ENCODE measurements around the gene PRKG1. TPM values are rescaled to one million over a fixed set of nuclear protein-coding genes. Genes with fewer than 3 reads are reported as not detected.
"Not testable (repeated sequence)": the region's sequence is repeated elsewhere in the genome, so short reads cannot be mapped to it uniquely, and the experiment has no call there.

PRKG1 gene
- total and polyA plus RNA-seq, 2 of the 4 experiments (the other 2 are of a cell fraction), result 3.5 to 18.3 TPM

- in situ Hi-C loops (cut with MboI; ENCODE audit: low sequenced_read_pairs) (no loop called here), intact Hi-C loops (cut with micrococcal nuclease) (no loop called here), dilution Hi-C loops (cut with HindIII; ENCODE audit: low sequenced_read_pairs, unreplicated experiment) (no loop called here)
- Histone ChIP-seq H2BK5ac (ENCODE audit: low read depth, low read length, poor library complexity, severe bottlenecking) (no peak overlapping the region), H3K4ac (ENCODE audit: low read depth, low read length) (no peak overlapping the region), H2BK20ac (ENCODE audit: low read depth, low read length) (no peak overlapping the region), H3K36me3 (ENCODE audit: control insufficient read depth, insufficient read depth, low read length) (no peaks in the 10 kb centered on the region), H2AK9ac (replicated peaks; ENCODE audit: low read depth, low read length, poor library complexity) (peak overlapping the region; percentile 15), H4K8ac (ENCODE audit: low read depth in 2 of 2, low read length in 2 of 2) (no peak overlapping the region), H2AFZ (replicated peaks; ENCODE audit: low read length, poor library complexity) (no peak overlapping the region), H3K4me2 (ENCODE audit: low read depth, low read length) (peak overlapping the region; percentile 13; the same call in 1 of the 2 replicates), H3K23ac (ENCODE audit: low read depth, low read length) (no peak overlapping the region), H2BK15ac (ENCODE audit: low read depth, low read length) (no peak overlapping the region), H3K9me3 (ENCODE audit: control insufficient read depth, insufficient read depth, low read length) (no peaks in the 10 kb centered on the region), H3K14ac (replicated peaks; ENCODE audit: low read depth, low read length) (no peak overlapping the region), H3K56ac (ENCODE audit: extremely low read depth, insufficient read depth, low read length) (no peak overlapping the region), H3K27me3 (ENCODE audit: control insufficient read depth, insufficient read depth, low read length) (no peaks in the 10 kb centered on the region), H2AK5ac (ENCODE audit: low read depth, low read length) (no peak overlapping the region), H4K20me1 (ENCODE audit: insufficient read depth, low read length) (no peaks in the 10 kb centered on the region), H3K27ac (ENCODE audit: insufficient read depth, low read length) (no peak overlapping the region), H3K9ac (ENCODE audit: low read depth, low read length) (no peak overlapping the region), H4K5ac (ENCODE audit: low read depth, low read length) (no peak overlapping the region), H3K4me3 (ENCODE audit: insufficient read depth, low read depth, low read length) (no peak overlapping the region), H4K91ac (ENCODE audit: insufficient read depth, low read depth, low read length) (no peak overlapping the region), H2BK120ac (ENCODE audit: low read depth, low read length) (no peak overlapping the region), H3K79me1 (ENCODE audit: low read depth in 1 of 2, low read length in 2 of 2) (no peaks in the 10 kb centered on the region), H3K4me1 (ENCODE audit: control insufficient read depth, insufficient read depth, low read length) (peaks cover 2% of the 10 kb centered on the region; the same call in 1 of the 2 replicates), H3K9me1 (ENCODE audit: insufficient read depth, low read length) (peaks cover 2% of the 10 kb centered on the region; the same call in 1 of the 2 replicates), H3K18ac (ENCODE audit: low read depth, low read length) (no peak overlapping the region)
- ChIA-PET POLR2A (ENCODE audit: unreplicated experiment) (no interaction called here), CTCF (no interaction called here)
- no TSS peak for BruUV-seq (replicated peaks)
- TF ChIP-seq CEBPB (IDR thresholded peaks at IDR 0.05; ENCODE audit: low read depth, low read length), result peak; percentile 77
- TF ChIP-seq, protein P1, sequence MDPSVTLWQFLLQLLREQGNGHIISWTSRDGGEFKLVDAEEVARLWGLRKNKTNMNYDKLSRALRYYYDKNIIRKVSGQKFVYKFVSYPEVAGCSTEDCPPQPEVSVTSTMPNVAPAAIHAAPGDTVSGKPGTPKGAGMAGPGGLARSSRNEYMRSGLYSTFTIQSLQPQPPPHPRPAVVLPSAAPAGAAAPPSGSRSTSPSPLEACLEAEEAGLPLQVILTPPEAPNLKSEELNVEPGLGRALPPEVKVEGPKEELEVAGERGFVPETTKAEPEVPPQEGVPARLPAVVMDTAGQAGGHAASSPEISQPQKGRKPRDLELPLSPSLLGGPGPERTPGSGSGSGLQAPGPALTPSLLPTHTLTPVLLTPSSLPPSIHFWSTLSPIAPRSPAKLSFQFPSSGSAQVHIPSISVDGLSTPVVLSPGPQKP (IDR thresholded peaks at IDR 0.05; ENCODE audit: borderline replicate concordance, low read depth, low read length), result no peak
- TF ChIP-seq CTCF (conservative IDR thresholded peaks at IDR 0.05; ENCODE audit: low read depth, low read length), result no peak
- no peak for TF ChIP-seq MAFK (IDR thresholded peaks at IDR 0.05; ENCODE audit: low read depth, low read length)
- TF ChIP-seq RFX5 (IDR thresholded peaks at IDR 0.05; ENCODE audit: low read depth, low read length), result no peak
- WGBS, 2 experiments (ENCODE audit: extremely low coverage in 2 of 2, insufficient read length in 1 of 2), result no CpG with 5 or more reads among the region's 3 CpGs
- ATAC-seq (ENCODE audit: low read depth), result no peak
- peak; percentile 9 for DNase-seq
Measured at GRCh38 chr10:52198540-52198939, 1124.3 kb downstream of the PRKG1 start.

DNA sequence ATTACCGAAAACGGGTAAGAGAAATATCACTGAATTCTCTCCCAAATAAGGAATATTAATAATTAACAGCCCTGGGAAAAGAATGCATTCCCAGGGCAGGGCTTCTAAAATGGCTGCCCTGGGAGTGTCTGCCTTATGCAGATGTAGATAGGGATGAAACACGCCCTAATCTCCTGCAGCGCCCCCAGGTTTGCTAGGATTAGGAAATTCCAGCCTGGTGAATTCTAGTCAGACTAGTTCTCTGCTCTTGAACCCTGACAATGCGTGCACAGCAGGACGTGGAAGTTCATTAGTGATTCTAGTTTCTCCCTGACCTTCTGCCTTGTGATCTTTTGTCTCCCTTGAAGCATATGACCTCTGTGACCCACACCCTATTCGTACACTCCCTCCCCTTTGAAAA is 1130.6 kb downstream of the PRKG1 start:
- WGBS, 2 experiments (ENCODE audit: extremely low coverage in 2 of 2, insufficient read length in 1 of 2), result no CpG with 5 or more reads among the region's 7 CpGs
- in situ Hi-C loops (cut with MboI; ENCODE audit: low sequenced_read_pairs), result not testable (repeated sequence)

More for the DNA sequence above, 1130.6 kb downstream of the PRKG1 start:
- DNase-seq; H3K9ac ChIP-seq (ENCODE audit: low read depth, low read length); H4K20me1 ChIP-seq (ENCODE audit: insufficient read depth, low read length); H4K8ac ChIP-seq (ENCODE audit: low read depth in 2 of 2, low read length in 2 of 2); H4K5ac ChIP-seq (ENCODE audit: low read depth, low read length); H3K4me2 ChIP-seq (ENCODE audit: low read depth, low read length); H3K18ac ChIP-seq (ENCODE audit: low read depth, low read length); H2AK9ac ChIP-seq (replicated peaks; ENCODE audit: low read depth, low read length, poor library complexity); H2AK5ac ChIP-seq (ENCODE audit: low read depth, low read length); H3K36me3 ChIP-seq (ENCODE audit: control insufficient read depth, insufficient read depth, low read length); H3K4me3 ChIP-seq (ENCODE audit: insufficient read depth, low read depth, low read length); H2BK20ac ChIP-seq (ENCODE audit: low read depth, low read length); H3K9me3 ChIP-seq (ENCODE audit: control insufficient read depth, insufficient read depth, low read length); H3K27me3 ChIP-seq (ENCODE audit: control insufficient read depth, insufficient read depth, low read length); ATAC-seq (ENCODE audit: low read depth); H3K14ac ChIP-seq (replicated peaks; ENCODE audit: low read depth, low read length); H2AFZ ChIP-seq (replicated peaks; ENCODE audit: low read length, poor library complexity); H3K23ac ChIP-seq (ENCODE audit: low read depth, low read length); H3K56ac ChIP-seq (ENCODE audit: extremely low read depth, insufficient read depth, low read length); dilution Hi-C loops (cut with HindIII; ENCODE audit: low sequenced_read_pairs, unreplicated experiment); H3K27ac ChIP-seq (ENCODE audit: insufficient read depth, low read length); H2BK120ac ChIP-seq (ENCODE audit: low read depth, low read length); POLR2A ChIA-PET (ENCODE audit: unreplicated experiment); H3K79me1 ChIP-seq (ENCODE audit: low read depth in 1 of 2, low read length in 2 of 2); H3K4me1 ChIP-seq (ENCODE audit: control insufficient read depth, insufficient read depth, low read length); H4K91ac ChIP-seq (ENCODE audit: insufficient read depth, low read depth, low read length); intact Hi-C loops (cut with micrococcal nuclease); CTCF ChIA-PET; H3K4ac ChIP-seq (ENCODE audit: low read depth, low read length); H2BK5ac ChIP-seq (ENCODE audit: low read depth, low read length, poor library complexity, severe bottlenecking); H2BK15ac ChIP-seq (ENCODE audit: low read depth, low read length); BruUV-seq (replicated peaks); H3K9me1 ChIP-seq (ENCODE audit: insufficient read depth, low read length): not testable (repeated sequence)
